ENCODE results near the gene F11R.
"Not testable (repeated sequence)": the region's sequence is repeated elsewhere in the genome, so short reads cannot be mapped to it uniquely, and the experiment has no call there.

The F11R gene

DNA sequence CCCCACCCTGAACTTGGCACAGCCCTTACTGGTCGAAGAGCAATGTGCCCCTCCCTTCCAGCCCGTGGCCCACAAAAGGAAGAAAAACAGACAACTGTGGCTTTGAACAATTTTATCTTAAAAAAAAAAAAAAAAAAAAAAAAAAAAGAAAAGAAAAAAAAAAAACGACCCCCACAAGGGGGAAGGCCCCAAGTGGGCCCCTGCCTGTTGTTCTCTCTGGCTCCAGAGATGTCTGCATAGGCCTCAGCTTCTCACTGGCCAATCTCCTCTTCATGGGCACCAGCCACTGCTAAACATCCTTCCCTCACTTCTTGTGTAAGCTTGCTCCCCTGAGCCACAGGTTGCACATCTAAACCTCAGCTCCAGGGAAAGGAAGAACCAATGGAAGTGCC lies 18.2 kb upstream of the F11R start:
- Histone ChIP-seq H3K9me3 (ENCODE audit: insufficient read depth, low read length) (no peaks in the 10 kb centered on the region; the same call in 1 of the 2 replicates), H3K4me3 (ENCODE audit: insufficient read length, low read depth) (no peak overlapping the region), H3K4me1 (ENCODE audit: insufficient read depth, insufficient read length) (peaks cover 2% of the 10 kb centered on the region), H3K36me3 (ENCODE audit: insufficient read depth, insufficient read length, low read length) (peaks cover 61% of the 10 kb centered on the region), H3K9ac (ENCODE audit: insufficient read length, low read depth) (no peak overlapping the region), H3K27me3 (ENCODE audit: insufficient read depth, insufficient read length) (no peaks in the 10 kb centered on the region)
- no peak for TF ChIP-seq YY1 (IDR thresholded peaks at IDR 0.05; ENCODE audit: insufficient read depth, insufficient read length)
- TF ChIP-seq ZNF274 (IDR thresholded peaks at IDR 0.05; ENCODE audit: low read depth, low read length) = no peak
- no peak for TF ChIP-seq SUZ12 (IDR thresholded peaks at IDR 0.05; ENCODE audit: extremely low read depth, insufficient read depth, insufficient read length)
- DNase-seq (ENCODE audit: low read depth, low spot score) = no peak

DNA sequence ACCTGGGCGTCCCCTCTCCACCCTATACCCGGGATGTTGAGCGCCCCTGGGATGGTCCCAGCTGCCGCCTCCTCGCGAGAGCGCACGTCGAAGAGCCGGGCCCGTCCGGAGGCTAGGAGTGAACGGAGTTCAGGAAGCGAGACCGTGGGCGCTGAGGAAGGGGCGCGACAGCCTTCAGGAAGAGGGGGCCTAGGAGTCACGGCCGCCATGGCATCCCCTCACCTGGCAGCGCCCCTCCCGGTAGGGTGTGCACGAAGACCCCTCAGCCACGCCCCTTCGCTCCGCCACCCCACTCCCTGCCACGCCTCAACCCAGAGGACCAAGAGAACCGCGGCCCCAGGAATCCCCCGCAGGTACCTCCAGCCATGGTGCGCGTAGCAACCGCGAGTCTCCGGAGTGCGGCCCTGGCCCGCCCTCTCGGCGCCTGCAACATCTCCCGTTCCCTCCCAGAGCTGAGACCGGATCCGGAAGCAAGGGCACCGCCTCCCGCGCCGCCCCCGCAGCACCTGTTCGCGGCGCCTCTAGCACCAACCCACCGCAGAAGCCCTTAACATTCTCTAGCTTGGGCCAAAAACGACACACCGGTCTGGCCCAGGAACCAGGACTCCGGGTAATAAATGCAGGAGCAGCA lies 17.7 kb upstream of the F11R start, which contains the start of gene TSTD1:
Gene TSTD1 (minus strand): TSS at position 442 of the 631 bp plus-strand sequence. CDS start 75 bp downstream, at position 367.
- Histone ChIP-seq H3K4me1 (ENCODE audit: insufficient read depth, insufficient read length) (peaks cover 2% of the 10 kb centered on the region), H3K9me3 (ENCODE audit: insufficient read depth, low read length) (no peaks in the 10 kb centered on the region), H3K36me3 (ENCODE audit: insufficient read depth, insufficient read length, low read length) (peaks cover 61% of the 10 kb centered on the region), H3K9ac (ENCODE audit: insufficient read length, low read depth) (no peak within 1 kb of the TSS), H3K27me3 (ENCODE audit: insufficient read depth, insufficient read length) (no peaks in the 10 kb centered on the region), H3K4me3 (ENCODE audit: insufficient read length, low read depth) (no peak within 1 kb of the TSS)
- TF ChIP-seq ZNF274 (IDR thresholded peaks at IDR 0.05; ENCODE audit: low read depth, low read length) (no peak), SUZ12 (IDR thresholded peaks at IDR 0.05; ENCODE audit: extremely low read depth, insufficient read depth, insufficient read length) (no peak), YY1 (IDR thresholded peaks at IDR 0.05; ENCODE audit: insufficient read depth, insufficient read length) (no peak)
- DNase-seq (ENCODE audit: low read depth, low spot score) = no peak

DNA sequence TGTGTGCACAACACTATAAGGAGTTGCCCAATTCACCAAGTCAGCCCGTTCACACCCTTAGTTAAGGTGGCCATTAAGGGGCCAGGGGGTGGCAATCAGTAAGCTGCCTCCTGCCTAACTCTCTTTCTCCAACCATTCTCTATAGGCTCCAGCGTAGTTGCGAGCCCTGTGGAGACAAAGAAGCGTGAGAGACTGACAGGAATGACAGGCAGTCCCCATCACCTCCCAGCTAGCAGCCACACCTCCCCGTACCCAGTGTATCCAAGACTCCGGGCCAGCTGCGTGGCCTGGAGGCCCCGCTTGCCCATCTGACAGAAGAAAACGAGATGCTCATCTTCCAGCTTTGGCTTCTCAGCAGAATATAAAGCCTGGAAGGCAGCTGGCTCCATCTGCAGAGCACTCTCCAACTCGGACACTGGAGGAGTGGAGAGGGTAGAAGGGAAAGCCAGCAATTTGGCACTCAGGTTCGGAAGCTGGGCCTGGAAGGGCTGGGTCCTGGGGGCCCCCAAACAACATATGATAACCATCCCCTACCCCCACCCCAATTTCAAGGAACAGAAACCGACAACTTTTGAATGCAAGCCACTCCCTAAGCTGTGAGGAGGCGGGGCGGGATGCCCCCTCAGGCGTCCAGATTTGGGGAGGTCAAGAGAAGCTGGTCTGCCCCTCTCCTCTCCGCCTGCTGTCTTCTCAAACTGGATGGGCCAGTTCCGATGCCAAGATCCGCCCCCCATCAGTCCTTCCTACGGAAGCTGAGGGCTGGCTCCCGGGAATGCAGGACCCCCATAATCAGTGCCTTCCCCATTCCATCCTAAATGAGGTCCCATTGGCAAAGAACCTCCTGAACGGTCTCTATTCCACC lies 16.9 kb upstream of the F11R start:
- Histone ChIP-seq H3K4me3 (ENCODE audit: insufficient read length, low read depth) (no peak overlapping the region), H3K9me3 (ENCODE audit: insufficient read depth, low read length) (no peaks in the 10 kb centered on the region), H3K27me3 (ENCODE audit: insufficient read depth, insufficient read length) (no peaks in the 10 kb centered on the region), H3K4me1 (ENCODE audit: insufficient read depth, insufficient read length) (peaks cover 2% of the 10 kb centered on the region), H3K9ac (ENCODE audit: insufficient read length, low read depth) (no peak overlapping the region), H3K36me3 (ENCODE audit: insufficient read depth, insufficient read length, low read length) (peaks cover 56% of the 10 kb centered on the region)
- DNase-seq (ENCODE audit: low read depth, low spot score) = no peak
- no peak for TF ChIP-seq SUZ12 (IDR thresholded peaks at IDR 0.05; ENCODE audit: extremely low read depth, insufficient read depth, insufficient read length)
- no peak for TF ChIP-seq YY1 (IDR thresholded peaks at IDR 0.05; ENCODE audit: insufficient read depth, insufficient read length)
- no peak for TF ChIP-seq ZNF274 (IDR thresholded peaks at IDR 0.05; ENCODE audit: low read depth, low read length)

DNA sequence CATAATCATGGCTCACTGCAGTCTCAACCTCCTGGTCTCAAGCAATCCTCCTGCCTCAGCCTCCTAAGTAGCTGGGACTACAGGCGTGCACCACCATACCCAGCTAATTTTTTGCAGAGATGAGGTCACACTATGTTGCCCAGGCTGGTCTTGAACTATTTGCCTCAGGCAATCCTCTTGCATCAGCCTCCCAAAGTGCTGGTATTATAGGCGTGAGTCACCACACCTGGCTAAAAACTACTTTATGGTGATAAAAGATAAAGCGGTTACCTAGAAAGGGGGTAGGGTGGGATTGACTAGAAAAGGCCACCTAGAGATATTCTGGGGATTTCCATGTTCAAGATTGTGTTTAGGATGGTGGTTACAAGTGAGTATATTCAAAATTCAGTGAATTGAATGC lies 12.8 kb upstream of the F11R start:
- H3K4me1 ChIP-seq (ENCODE audit: insufficient read depth, insufficient read length) = no peaks in the 10 kb centered on the region
- no peak overlapping the region for H3K4me3 ChIP-seq (ENCODE audit: insufficient read length, low read depth)
- H3K36me3 ChIP-seq (ENCODE audit: insufficient read depth, insufficient read length, low read length) = peaks cover 15% of the 10 kb centered on the region
- H3K27me3 ChIP-seq (ENCODE audit: insufficient read depth, insufficient read length) = no peaks in the 10 kb centered on the region
- no peak overlapping the region for H3K9ac ChIP-seq (ENCODE audit: insufficient read length, low read depth)
- H3K9me3 ChIP-seq (ENCODE audit: insufficient read depth, low read length) = peaks cover 11% of the 10 kb centered on the region; the same call in 1 of the 2 replicates
- DNase-seq (ENCODE audit: low read depth, low spot score) = no peak
- TF ChIP-seq SUZ12 (IDR thresholded peaks at IDR 0.05; ENCODE audit: extremely low read depth, insufficient read depth, insufficient read length) (no peak), YY1 (IDR thresholded peaks at IDR 0.05; ENCODE audit: insufficient read depth, insufficient read length) (no peak), ZNF274 (IDR thresholded peaks at IDR 0.05; ENCODE audit: low read depth, low read length) (no peak)

- H3K36me3 ChIP-seq (ENCODE audit: insufficient read depth, insufficient read length, low read length) = peaks cover 2% of the 10 kb centered on the region
- no peak overlapping the region for H3K4me3 ChIP-seq (ENCODE audit: insufficient read length, low read depth)
- TF ChIP-seq ZNF274 (IDR thresholded peaks at IDR 0.05; ENCODE audit: low read depth, low read length) = no peak
- no peak for TF ChIP-seq YY1 (IDR thresholded peaks at IDR 0.05; ENCODE audit: insufficient read depth, insufficient read length)
- TF ChIP-seq SUZ12 (IDR thresholded peaks at IDR 0.05; ENCODE audit: extremely low read depth, insufficient read depth, insufficient read length) = no peak
- H3K27me3 ChIP-seq (ENCODE audit: insufficient read depth, insufficient read length) = no peaks in the 10 kb centered on the region
- H3K4me1 ChIP-seq (ENCODE audit: insufficient read depth, insufficient read length) = no peaks in the 10 kb centered on the region
- no peak for DNase-seq (ENCODE audit: low read depth, low spot score)
- no peak overlapping the region for H3K9ac ChIP-seq (ENCODE audit: insufficient read length, low read depth)
- H3K9me3 ChIP-seq (ENCODE audit: insufficient read depth, low read length) = peaks cover 20% of the 10 kb centered on the region
These were observed 11.5 kb upstream of the F11R start for GRCh38 chr1:161032409-161032808.

DNA sequence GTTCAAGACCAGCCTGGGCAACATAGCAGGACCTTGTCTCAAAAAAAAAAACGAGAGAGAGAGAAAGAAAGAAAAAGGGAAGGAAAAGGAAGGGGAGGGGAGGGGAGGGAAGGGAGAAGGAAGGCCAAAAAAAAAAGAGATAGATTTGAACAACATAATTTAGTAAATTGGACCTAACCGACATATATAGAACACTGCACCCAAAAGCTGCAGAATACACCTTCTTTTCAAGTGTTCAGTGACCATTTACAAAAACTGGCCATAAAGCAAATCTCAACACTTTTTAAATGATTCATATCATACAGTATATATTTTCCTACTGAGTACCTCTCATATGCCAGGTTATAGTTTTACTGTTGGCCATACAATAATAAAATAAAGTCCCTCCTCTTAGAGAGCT lies 10.9 kb upstream of the F11R start:
- Histone ChIP-seq H3K9me3 (ENCODE audit: insufficient read depth, low read length) (peaks cover 20% of the 10 kb centered on the region), H3K4me1 (ENCODE audit: insufficient read depth, insufficient read length) (no peaks in the 10 kb centered on the region), H3K27me3 (ENCODE audit: insufficient read depth, insufficient read length) (no peaks in the 10 kb centered on the region), H3K4me3 (ENCODE audit: insufficient read length, low read depth) (no peak overlapping the region), H3K9ac (ENCODE audit: insufficient read length, low read depth) (no peak overlapping the region), H3K36me3 (ENCODE audit: insufficient read depth, insufficient read length, low read length) (no peaks in the 10 kb centered on the region)
- DNase-seq (ENCODE audit: low read depth, low spot score) = no peak
- TF ChIP-seq SUZ12 (IDR thresholded peaks at IDR 0.05; ENCODE audit: extremely low read depth, insufficient read depth, insufficient read length) (no peak), ZNF274 (IDR thresholded peaks at IDR 0.05; ENCODE audit: low read depth, low read length) (no peak), YY1 (IDR thresholded peaks at IDR 0.05; ENCODE audit: insufficient read depth, insufficient read length) (no peak)

DNA sequence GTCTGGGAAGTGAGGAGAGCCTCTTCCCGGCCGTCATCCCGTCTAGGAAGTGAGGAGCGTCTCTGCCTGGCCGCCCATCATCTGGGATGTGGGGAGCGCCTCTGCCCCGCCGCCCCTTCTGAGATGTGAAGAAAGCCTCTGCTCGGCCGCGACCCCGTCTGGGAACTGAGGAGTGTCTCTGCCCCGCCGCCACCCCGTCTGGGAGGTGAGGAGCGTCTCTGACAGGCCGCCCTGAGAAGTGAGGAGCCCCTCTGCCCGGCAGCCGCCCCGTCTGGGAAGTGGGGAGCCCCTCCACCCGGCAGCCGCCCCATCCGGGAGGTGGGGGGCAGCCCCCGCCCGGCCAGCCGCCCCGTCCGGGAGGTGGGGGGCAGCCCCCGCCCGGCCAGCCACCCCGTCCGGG lies 8.5 kb upstream of the F11R start:
- peaks cover 20% of the 10 kb centered on the region for H3K9me3 ChIP-seq (ENCODE audit: insufficient read depth, low read length)
- not testable (repeated sequence) for H3K9ac ChIP-seq (ENCODE audit: insufficient read length, low read depth); H3K27me3 ChIP-seq (ENCODE audit: insufficient read depth, insufficient read length); H3K4me1 ChIP-seq (ENCODE audit: insufficient read depth, insufficient read length); H3K4me3 ChIP-seq (ENCODE audit: insufficient read length, low read depth); DNase-seq (ENCODE audit: low read depth, low spot score); H3K36me3 ChIP-seq (ENCODE audit: insufficient read depth, insufficient read length, low read length)

GRCh38 chr1:161026954-161027353 lies 6.0 kb upstream of the F11R start:
- not testable (repeated sequence) for H3K4me3 ChIP-seq (ENCODE audit: insufficient read length, low read depth); DNase-seq (ENCODE audit: low read depth, low spot score); H3K4me1 ChIP-seq (ENCODE audit: insufficient read depth, insufficient read length); H3K9ac ChIP-seq (ENCODE audit: insufficient read length, low read depth); H3K36me3 ChIP-seq (ENCODE audit: insufficient read depth, insufficient read length, low read length); H3K27me3 ChIP-seq (ENCODE audit: insufficient read depth, insufficient read length)
- H3K9me3 ChIP-seq (ENCODE audit: insufficient read depth, low read length) = peaks cover 20% of the 10 kb centered on the region

GRCh38 chr1:161022432-161022831 lies 1.5 kb upstream of the F11R start:
- DNase-seq (ENCODE audit: low read depth, low spot score); H3K9me3 ChIP-seq (ENCODE audit: insufficient read depth, low read length): not testable (repeated sequence)

More at GRCh38 chr1:161022432-161022831, 1.5 kb upstream of the F11R start:
- not testable (repeated sequence) for H3K9ac ChIP-seq (ENCODE audit: insufficient read length, low read depth); H3K27me3 ChIP-seq (ENCODE audit: insufficient read depth, insufficient read length); H3K36me3 ChIP-seq (ENCODE audit: insufficient read depth, insufficient read length, low read length); H3K4me3 ChIP-seq (ENCODE audit: insufficient read length, low read depth)
- H3K4me1 ChIP-seq (ENCODE audit: insufficient read depth, insufficient read length) = peaks cover 11% of the 10 kb centered on the region

Measured in NT2/D1 (cell line).